Loucy (cell line): Measurements from ENCODE around the gene DLGAP1.
A peak's percentile ranks its signal among the peaks of the same experiment; 100 is the strongest.

Source experiments
- H2AFZ ChIP-seq: fragments of 200-600 bp; sonication (generic); 2 replicates; pipeline ENCODE4 v1.6.0; 2016; ENCODE audit warnings: antibody characterized with exemption, mild to moderate bottlenecking, low read length, moderate library complexity
- H3F3A ChIP-seq: fragments of 200-600 bp; 2 replicates; pipeline ENCODE4 v1.6.0; 2016; ENCODE audit warnings: antibody characterized with exemption, low read depth, mild to moderate bottlenecking
- H3K27me3 ChIP-seq: fragments of 200-600 bp; sonication (generic); 2 replicates; pipeline ENCODE4 v1.6.1; 2014; ENCODE audit warnings: low read length, mild to moderate bottlenecking; ENCODE audit not compliant: insufficient read depth, poor library complexity, severe bottlenecking
- H3K36me3 ChIP-seq: fragments of 200-600 bp; sonication (generic); 2 replicates; pipeline ENCODE4 v1.6.1; 2016; ENCODE audit warnings: low read length; ENCODE audit not compliant: insufficient read depth
- H3K4me1 ChIP-seq: fragments of 200-600 bp; sonication (generic); 2 replicates; pipeline ENCODE4 v1.5.1; 2014; ENCODE audit warnings: low read length, mild to moderate bottlenecking; ENCODE audit not compliant: insufficient read depth, poor library complexity, severe bottlenecking
- H3K4me2 ChIP-seq: fragments of 200-600 bp; sonication (generic); 2 replicates; pipeline ENCODE4 v1.6.0; 2014; ENCODE audit warnings: antibody characterized with exemption, low read length, low read depth, mild to moderate bottlenecking; ENCODE audit not compliant: poor library complexity, severe bottlenecking
- H3K4me3 ChIP-seq: fragments of 200-600 bp; sonication (generic); 2 replicates; pipeline ENCODE4 v1.5.1; 2014; ENCODE audit warnings: low read length, mild to moderate bottlenecking, mixed read lengths; ENCODE audit not compliant: poor library complexity, severe bottlenecking
- H3K79me2 ChIP-seq: fragments of 200-600 bp; sonication (generic); 2 replicates; pipeline ENCODE4 v1.6.1; 2014; ENCODE audit warnings: low read length; ENCODE audit not compliant: insufficient read depth
- H3K9ac ChIP-seq: fragments of 200-600 bp; sonication (generic); 2 replicates; pipeline ENCODE4 v1.6.0; 2014; ENCODE audit warnings: mild to moderate bottlenecking, low read depth, low read length, moderate library complexity; ENCODE audit not compliant: poor library complexity, severe bottlenecking
- H3K9me2 ChIP-seq: fragments of 200-600 bp; sonication (generic); replicated peaks from 2 replicates; pipeline ENCODE4 v1.6.1; 2016; ENCODE audit warnings: low read depth, low read length, mixed read lengths
- H3K9me3 ChIP-seq: fragments of 200-600 bp; sonication (generic); 2 replicates; pipeline ENCODE4 v1.6.1; 2014; ENCODE audit warnings: mild to moderate bottlenecking, antibody characterized with exemption, low read length, low read depth; ENCODE audit not compliant: insufficient read depth
- H4K20me1 ChIP-seq: fragments of 200-600 bp; sonication (generic); 2 replicates; pipeline ENCODE4 v1.6.0; 2014; ENCODE audit warnings: antibody characterized with exemption, low read length, mild to moderate bottlenecking; ENCODE audit not compliant: insufficient read depth, poor library complexity, severe bottlenecking
- CTCF ChIP-seq: fragments of 200-600 bp; sonication (generic); conservative IDR thresholded peaks from 2 replicates; pipeline ENCODE4 v1.5.1; 2014; ENCODE audit warnings: mild to moderate bottlenecking, antibody characterized with exemption, low read length
- EZH2phosphoT487 ChIP-seq: fragments of 200-600 bp; IDR thresholded peaks from 2 replicates; pipeline ENCODE4 v1.6.1; 2018; ENCODE audit warnings: antibody characterized with exemption, mild to moderate bottlenecking, moderate library complexity, borderline replicate concordance

DLGAP1 gene

GRCh38 chr18:3493501-3494244 lies 961.4 kb downstream of the DLGAP1 start:
- no peaks in the 10 kb centered on the region for H3K9me3 ChIP-seq
- no peaks in the 10 kb centered on the region for H3K79me2 ChIP-seq
- H3K4me1 ChIP-seq = no peaks in the 10 kb centered on the region
- no peak overlapping the region for H3K4me3 ChIP-seq
- H3K9ac ChIP-seq = no peak overlapping the region
- H3K36me3 ChIP-seq = no peaks in the 10 kb centered on the region
- no peaks in the 10 kb centered on the region for H3F3A ChIP-seq
- no peaks in the 10 kb centered on the region for H4K20me1 ChIP-seq
- TF ChIP-seq EZH2phosphoT487 (no peak), CTCF (no peak)
- no peaks in the 10 kb centered on the region for H3K9me2 ChIP-seq
- H2AFZ ChIP-seq = peak overlapping the region; percentile 15; the same call in 1 of the 2 replicates
- H3K27me3 ChIP-seq = no peaks in the 10 kb centered on the region
- no peak overlapping the region for H3K4me2 ChIP-seq

- Histone ChIP-seq H3K36me3 (no peaks in the 10 kb centered on the region), H3K4me2 (no peak overlapping the region), H3K79me2 (no peaks in the 10 kb centered on the region), H3K4me3 (no peak overlapping the region), H3K9ac (no peak overlapping the region), H3K27me3 (no peaks in the 10 kb centered on the region), H4K20me1 (no peaks in the 10 kb centered on the region), H3K4me1 (no peaks in the 10 kb centered on the region), H3K9me3 (no peaks in the 10 kb centered on the region), H3F3A (no peaks in the 10 kb centered on the region), H3K9me2 (no peaks in the 10 kb centered on the region), H2AFZ (no peak overlapping the region)
- TF ChIP-seq CTCF (no peak), EZH2phosphoT487 (no peak)
Measured at GRCh38 chr18:3492721-3493120, 962.4 kb downstream of the DLGAP1 start.

GRCh38 chr18:3491981-3492555 lies 963.0 kb downstream of the DLGAP1 start:
- no peak overlapping the region for H3K4me2 ChIP-seq
- no peaks in the 10 kb centered on the region for H3K4me1 ChIP-seq
- no peak overlapping the region for H3K4me3 ChIP-seq
- no peak overlapping the region for H3K9ac ChIP-seq
- H3K9me3 ChIP-seq = no peaks in the 10 kb centered on the region
- no peaks in the 10 kb centered on the region for H3K9me2 ChIP-seq
- H2AFZ ChIP-seq = no peak overlapping the region
- TF ChIP-seq EZH2phosphoT487 (no peak), CTCF (no peak)
- H3K27me3 ChIP-seq = no peaks in the 10 kb centered on the region
- H3K79me2 ChIP-seq = no peaks in the 10 kb centered on the region
- H4K20me1 ChIP-seq = no peaks in the 10 kb centered on the region
- no peaks in the 10 kb centered on the region for H3F3A ChIP-seq
- no peaks in the 10 kb centered on the region for H3K36me3 ChIP-seq
